Lung (tissue), 12 donors: ENCODE results near the gene PPP1R3F. TPM values are rescaled to one million over a fixed set of nuclear protein-coding genes. Genes with fewer than 3 reads are reported as not detected.

Source experiments
- ATAC-seq: fragments of 200-7000 bp; cut with Tn5 transposase; one replicate; pipeline ENCODE4 v1.9.1; 2020; ENCODE audit warnings: moderate number of reproducible peaks; ENCODE audit not compliant: insufficient read depth, low FRiP score
- DNase-seq, 3 donors: peaks; one replicate each; pipeline ENCODE4 v3.0.0-alpha.2; 2013 to 2017
- H3K27ac ChIP-seq, 2 donors: one replicate each; pipeline ENCODE4 v1.5.1; 2013; ENCODE audit warnings: mild to moderate bottlenecking in 2 of 2, moderate library complexity in 2 of 2, control low read depth in 1 of 2, inconsistent platforms in 1 of 2, low read depth in 1 of 2, low read length in 1 of 2
- H3K27me3 ChIP-seq, 3 donors: one replicate each; pipeline ENCODE4 v1.5.1; 2013; ENCODE audit warnings: low read length in 2 of 3; ENCODE audit not compliant: control insufficient read depth in 3 of 3, insufficient read depth in 3 of 3
- H3K36me3 ChIP-seq, 4 donors: one replicate each; pipeline ENCODE4 v1.5.1; 2013; ENCODE audit warnings: low read length in 4 of 4, mild to moderate bottlenecking in 1 of 4, moderate library complexity in 1 of 4; ENCODE audit not compliant: control insufficient read depth in 4 of 4, insufficient read depth in 4 of 4
- H3K4me1 ChIP-seq, 5 donors: one replicate each; pipeline ENCODE4 v1.5.1; 2013; ENCODE audit warnings: low read length in 5 of 5, mild to moderate bottlenecking in 2 of 5, moderate library complexity in 1 of 5; ENCODE audit not compliant: control insufficient read depth in 5 of 5, insufficient read depth in 5 of 5
- H3K4me3 ChIP-seq: one replicate; pipeline ENCODE4 v1.5.1; 2013; ENCODE audit warnings: mild to moderate bottlenecking, control low read depth, moderate library complexity
- H3K9ac ChIP-seq, 2 donors: one replicate each; pipeline ENCODE4 v1.5.1; 2013; ENCODE audit warnings: low read length in 2 of 2, control low read depth in 1 of 2; ENCODE audit not compliant: insufficient read depth in 1 of 2
- H3K9me3 ChIP-seq, 4 donors: one replicate each; pipeline ENCODE4 v1.5.1; 2013; ENCODE audit warnings: low read length in 3 of 4, mild to moderate bottlenecking in 1 of 4, moderate library complexity in 1 of 4; ENCODE audit not compliant: control insufficient read depth in 4 of 4, insufficient read depth in 3 of 4
- WGBS, 2 donors: extraction: QIAGEN DNeasy Blood & Tissue Kit; methylation state at CpG; one replicate each; pipeline ENCODE4 v1.1.7; 2013; 5-methylcytosine and 5-hydroxymethylcytosine counted together
- polyA plus RNA-seq, 2 donors: library from polyadenylated mRNA; stranded (reverse); fragments of 200-250 nt; gene quantifications; one replicate each; pipeline ENCODE4 v1.2.1, GENCODE V29; 2013
- total RNA-seq, 2 donors: library from RNA; depleted of rRNA in 1 of 2; stranded (reverse); fragments of >200 nt in 1 of 2; gene quantifications; one replicate each; pipeline ENCODE4 v1.2.1, GENCODE V29; 2014 to 2021
- TF ChIP-seq, protein P1 (sequence below): IDR thresholded peaks from 2 replicates; pipeline ENCODE4 v1.5.1; 2012; ENCODE audit warnings: mild to moderate bottlenecking; ENCODE audit errors: control extremely low read depth, extremely low read depth
- donor health status: control.
- donor health status: control.
- donor health status: Bipolar disorder and iron deficiency.
- donor health status: healthy.
- donor health status: DM: yes; HTN: yes; CAD: no.

The PPP1R3F gene
- total and polyA plus RNA-seq, 4 donors: 2.0 to 7.6 (median 4.4) TPM

DNA sequence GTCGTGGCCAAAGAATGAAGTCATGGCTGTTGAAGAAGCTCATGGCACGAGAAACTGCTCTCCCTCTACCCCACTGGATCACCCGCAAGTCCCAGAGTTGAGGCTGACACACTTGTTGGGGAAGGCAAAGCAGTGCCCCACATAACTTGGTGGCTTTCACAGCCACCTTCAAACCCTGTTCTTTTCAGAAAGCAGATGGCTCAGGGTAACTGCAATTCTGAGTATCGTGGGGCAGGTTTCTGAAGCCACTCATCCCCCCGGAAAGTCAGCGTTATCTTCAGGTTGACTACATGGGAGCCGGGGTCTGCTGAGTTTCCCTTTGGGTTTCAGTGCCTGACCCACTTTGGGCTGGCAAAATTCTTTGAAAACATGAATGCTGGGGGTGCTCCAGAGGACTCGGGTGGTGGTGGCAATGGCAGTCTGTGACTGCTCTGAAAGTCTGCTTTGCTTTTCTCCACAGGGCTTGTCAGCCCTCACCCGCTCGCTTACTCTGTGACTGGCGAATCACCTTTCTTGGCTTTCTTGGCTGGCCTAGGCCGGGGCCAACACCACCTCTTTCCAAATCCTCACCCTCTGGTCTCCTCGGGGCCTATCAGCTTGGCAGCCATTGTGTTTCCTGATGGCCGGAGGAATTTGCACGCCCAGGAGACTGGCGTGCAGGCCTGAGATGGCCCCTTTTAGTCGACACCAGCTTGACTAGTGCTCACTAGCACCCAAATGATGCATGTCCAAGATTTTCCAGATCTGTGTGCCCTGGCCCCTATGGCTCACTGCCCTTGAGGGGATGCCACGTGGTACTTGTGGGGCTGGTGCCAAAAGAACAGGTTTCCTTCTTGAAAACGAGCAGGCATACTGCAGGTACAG, 7.3 kb downstream of the PPP1R3F start:
- DNase-seq (peak in 1 of 3 donors; percentile 25), ATAC-seq (no peak)
- Histone ChIP-seq H3K4me1 (peaks cover 0 to 6% (median 4%) of the 10 kb centered on the region in 5 donors), H3K4me3 (no peak overlapping the region), H3K36me3 (no peaks in the 10 kb centered on the region), H3K27me3 (no peaks in the 10 kb centered on the region), H3K27ac (no peak overlapping the region), H3K9me3 (no peaks in the 10 kb centered on the region), H3K9ac (no peak overlapping the region)
- whole genome bisulfite sequencing, 2 donors: 70 to 84% methylated on average over 18 to 19 of the region's 19 CpGs
- TF ChIP-seq, protein P1, sequence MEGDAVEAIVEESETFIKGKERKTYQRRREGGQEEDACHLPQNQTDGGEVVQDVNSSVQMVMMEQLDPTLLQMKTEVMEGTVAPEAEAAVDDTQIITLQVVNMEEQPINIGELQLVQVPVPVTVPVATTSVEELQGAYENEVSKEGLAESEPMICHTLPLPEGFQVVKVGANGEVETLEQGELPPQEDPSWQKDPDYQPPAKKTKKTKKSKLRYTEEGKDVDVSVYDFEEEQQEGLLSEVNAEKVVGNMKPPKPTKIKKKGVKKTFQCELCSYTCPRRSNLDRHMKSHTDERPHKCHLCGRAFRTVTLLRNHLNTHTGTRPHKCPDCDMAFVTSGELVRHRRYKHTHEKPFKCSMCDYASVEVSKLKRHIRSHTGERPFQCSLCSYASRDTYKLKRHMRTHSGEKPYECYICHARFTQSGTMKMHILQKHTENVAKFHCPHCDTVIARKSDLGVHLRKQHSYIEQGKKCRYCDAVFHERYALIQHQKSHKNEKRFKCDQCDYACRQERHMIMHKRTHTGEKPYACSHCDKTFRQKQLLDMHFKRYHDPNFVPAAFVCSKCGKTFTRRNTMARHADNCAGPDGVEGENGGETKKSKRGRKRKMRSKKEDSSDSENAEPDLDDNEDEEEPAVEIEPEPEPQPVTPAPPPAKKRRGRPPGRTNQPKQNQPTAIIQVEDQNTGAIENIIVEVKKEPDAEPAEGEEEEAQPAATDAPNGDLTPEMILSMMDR: no peak

DNA sequence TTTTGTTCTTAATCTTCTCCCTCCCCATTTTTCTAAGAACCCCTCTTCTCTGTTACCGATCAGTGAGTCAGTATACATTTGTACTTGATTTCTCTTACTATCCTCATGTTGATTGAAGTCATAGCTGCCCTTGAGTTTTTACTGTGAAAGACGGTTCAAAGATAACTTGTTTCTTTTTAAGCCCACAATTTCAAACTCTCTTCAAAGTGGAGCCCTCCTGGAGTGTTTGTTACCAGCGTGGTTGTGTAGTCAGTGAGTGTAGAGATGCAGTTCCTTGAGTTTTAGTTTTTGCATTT, 7.9 kb downstream of the PPP1R3F start:
- Histone ChIP-seq H3K27ac (no peak overlapping the region), H3K4me1 (peaks cover 0 to 6% (median 0%) of the 10 kb centered on the region in 5 donors), H3K4me3 (no peak overlapping the region), H3K27me3 (no peaks in the 10 kb centered on the region), H3K9ac (no peak overlapping the region), H3K36me3 (no peaks in the 10 kb centered on the region), H3K9me3 (no peaks in the 10 kb centered on the region)
- no peak for ATAC-seq
- 70 to 82% methylated on average over 3 of the region's 3 CpGs for WGBS, 2 donors
- DNase-seq: no peak
- TF ChIP-seq, protein P1: no peak

DNA sequence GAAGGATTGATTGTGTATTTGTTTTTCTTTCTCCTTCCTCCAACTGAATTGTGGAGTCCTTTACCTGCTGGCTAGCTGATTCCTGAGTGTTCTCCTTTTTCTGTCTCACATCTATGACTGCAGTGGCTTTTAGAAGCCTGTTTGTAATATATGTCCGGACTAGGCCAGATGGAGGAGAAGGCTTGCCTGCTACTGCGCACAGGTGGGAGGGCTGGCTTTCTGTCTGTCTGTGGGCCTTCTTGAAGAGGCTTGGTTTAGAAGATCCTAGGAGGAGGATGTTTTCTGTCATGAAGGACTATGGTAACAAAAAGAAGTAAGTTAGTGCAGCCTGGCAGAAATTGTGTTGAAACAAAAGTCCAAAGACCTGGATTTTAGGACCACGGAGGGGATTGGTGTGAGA, 8.5 kb downstream of the PPP1R3F start:
- ATAC-seq (no peak), DNase-seq (no peak)
- H3K27me3 ChIP-seq: no peaks in the 10 kb centered on the region
- WGBS, 2 donors: 91 to 92% methylated on average over 3 of the region's 3 CpGs
- H3K4me1 ChIP-seq: peaks cover 0 to 3% (median 0%) of the 10 kb centered on the region in 5 donors
- TF ChIP-seq, protein P1: no peak
- no peak overlapping the region for H3K27ac ChIP-seq
- H3K9ac ChIP-seq: no peak overlapping the region
- H3K9me3 ChIP-seq: no peaks in the 10 kb centered on the region
- H3K36me3 ChIP-seq: no peaks in the 10 kb centered on the region
- H3K4me3 ChIP-seq: no peak overlapping the region
